SK-N-DZ (cell line): Measurements from ENCODE around the gene NAV1.

Experiments
- DNase-seq: peaks from one replicate; pipeline ENCODE4 v3.0.0-alpha.2; 2015; ENCODE audit warnings: low spot score

NAV1 gene

DNA sequence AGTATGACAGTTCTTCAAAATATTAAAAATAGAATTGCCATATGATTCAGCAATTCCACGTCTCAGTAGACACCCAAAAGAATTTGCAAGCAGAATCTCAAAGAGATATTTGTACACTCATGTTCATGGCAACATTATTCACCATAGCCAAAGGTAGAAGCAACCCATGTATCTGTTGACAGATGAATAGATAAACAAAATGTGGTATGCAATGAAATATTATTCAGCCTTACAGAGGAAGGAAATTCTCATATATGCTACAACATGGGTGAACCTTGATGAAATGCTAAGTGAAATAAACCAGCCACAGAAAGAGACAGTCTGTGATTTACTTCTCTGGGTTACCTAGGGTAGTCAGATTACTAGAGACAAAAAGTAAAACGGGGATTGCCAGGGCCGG lies 47.0 kb downstream of the NAV1 start:
- DNase-seq: no peak

DNA sequence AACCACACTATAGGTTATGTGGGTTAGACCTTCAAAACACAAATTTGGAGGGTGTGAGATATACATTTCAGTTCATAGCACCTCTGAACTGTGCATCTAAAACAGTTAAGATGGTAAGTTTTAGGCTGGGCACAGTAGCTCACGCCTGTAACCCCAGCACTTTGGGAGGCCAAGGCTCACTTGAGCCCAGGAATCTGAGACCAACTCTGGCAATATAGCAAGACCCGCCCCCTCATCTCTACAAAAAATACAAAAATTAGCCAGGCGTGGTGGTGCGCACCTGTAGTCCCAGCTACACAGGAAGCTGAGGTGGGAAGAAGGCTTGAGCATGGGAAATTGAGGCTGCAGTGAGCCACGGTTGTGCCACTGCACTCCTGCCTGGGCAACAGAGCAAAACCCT lies 47.9 kb downstream of the NAV1 start:
- DNase-seq: no peak

DNA sequence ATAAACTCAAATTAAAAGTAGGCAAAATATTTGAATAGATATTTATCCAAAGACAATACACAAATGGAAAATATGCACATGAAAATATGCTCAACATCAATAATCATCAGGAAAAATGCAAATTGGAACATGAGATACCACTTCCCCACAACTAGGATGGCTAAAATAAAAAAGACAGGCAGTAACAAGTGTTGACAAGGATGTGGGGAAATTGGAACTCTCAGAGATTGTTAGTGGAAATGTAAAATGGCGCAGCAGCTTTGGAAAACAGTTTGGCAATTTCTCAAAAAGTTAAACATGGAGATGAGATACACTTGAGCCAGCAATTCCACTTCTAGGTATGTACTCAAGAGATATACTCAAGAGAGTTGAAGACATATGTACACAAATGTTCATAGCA lies 48.8 kb downstream of the NAV1 start:
- no peak for DNase-seq
